ENCODE data around the gene CCDC136.
A peak's percentile ranks its signal among the peaks of the same experiment; 100 is the strongest.

The CCDC136 gene

GRCh38 chr7:128865996-128866877 lies 74.5 kb downstream of the CCDC136 start:
- no peak for DNase-seq

GRCh38 chr7:128867241-128867640 lies 75.5 kb downstream of the CCDC136 start:
- no peak for DNase-seq

- peak; percentile 49 for DNase-seq
Measured at GRCh38 chr7:128867842-128868623, 76.3 kb downstream of the CCDC136 start.

- DNase-seq = no peak
Measured at GRCh38 chr7:128868624-128869137, 76.9 kb downstream of the CCDC136 start.

- DNase-seq = no peak
Measured at GRCh38 chr7:128869138-128869943, 77.6 kb downstream of the CCDC136 start.

- DNase-seq = no peak
Measured at GRCh38 chr7:128869944-128870285, 78.1 kb downstream of the CCDC136 start.

GRCh38 chr7:128871050-128871449 lies 79.3 kb downstream of the CCDC136 start:
- no peak for DNase-seq

Data from NCI-H1417 treated with DMSO at 0.1 percent for 48 hours (cell line).